PC-9 (cell line): Measurements from ENCODE around the gene BASP1. TPM values are rescaled to one million over a fixed set of nuclear protein-coding genes. Genes with fewer than 3 reads are reported as not detected.

Experiments used
- BruUV-seq: library from RNA; stranded (reverse); fragments of 400-500 nt; replicated peaks from 2 replicates; lab custom pipeline; 2021; lab: Mats Ljungman, UMichigan
- CTCF ChIA-PET: fragments of 300-600 bp; sonication (Branson Sonifier 250); formaldehyde crosslinking; loops from one replicate; lab custom pipeline; 2022; ENCODE audit warnings: antibody characterized with exemption; lab: Charles Lee
- POLR2A ChIA-PET: fragments of 300-600 bp; sonication (Branson Sonifier 250); formaldehyde crosslinking; loops from one replicate; lab custom pipeline; 2022; ENCODE audit warnings: antibody characterized with exemption; ENCODE audit not compliant: unreplicated experiment; lab: Charles Lee
- DNase-seq, 2 experiments: peaks; one replicate each; pipeline versions ENCODE4 v3.0.0 to v3.0.0-alpha.2; 2015 to 2022; ENCODE audit warnings: mixed read lengths in 1 of 2
- H2AFZ ChIP-seq: fragments of 200-600 bp; sonication (generic); 2 replicates; pipeline ENCODE4 v1.8.1; 2017; ENCODE audit warnings: antibody characterized with exemption
- H3F3A ChIP-seq: fragments of 200-600 bp; sonication (generic); 2 replicates; pipeline ENCODE4 v1.8.1; 2017; ENCODE audit warnings: antibody characterized with exemption, mild to moderate bottlenecking, low read depth; ENCODE audit not compliant: insufficient read depth
- H3K27ac ChIP-seq: fragments of 200-600 bp; sonication (generic); 2 replicates; pipeline ENCODE4 v1.6.1; 2016; ENCODE audit warnings: mixed run types
- H3K27me3 ChIP-seq: fragments of 200-600 bp; sonication (generic); 2 replicates; pipeline ENCODE4 v1.6.1; 2016; ENCODE audit warnings: low read depth, mixed run types; ENCODE audit not compliant: insufficient read depth
- H3K36me3 ChIP-seq: fragments of 200-600 bp; sonication (generic); 2 replicates; pipeline ENCODE4 v1.6.1; 2016; ENCODE audit warnings: low read depth, mixed run types
- H3K4me1 ChIP-seq: fragments of 200-600 bp; sonication (generic); replicated peaks from 2 replicates; pipeline ENCODE4 v1.6.1; 2016; ENCODE audit warnings: mixed run types; ENCODE audit not compliant: insufficient read depth
- H3K4me2 ChIP-seq: fragments of 200-600 bp; sonication (generic); 2 replicates; pipeline ENCODE4 v1.6.1; 2017; ENCODE audit warnings: mixed run types
- H3K4me3 ChIP-seq: fragments of 200-600 bp; sonication (generic); 2 replicates; pipeline ENCODE4 v1.6.1; 2016; ENCODE audit warnings: mixed run types
- H3K79me2 ChIP-seq: fragments of 200-600 bp; sonication (generic); 2 replicates; pipeline ENCODE4 v1.6.1; 2017; ENCODE audit warnings: low read depth, mixed run types
- H3K9me2 ChIP-seq: fragments of 200-600 bp; sonication (generic); 2 replicates; pipeline ENCODE4 v1.8.1; 2017; ENCODE audit warnings: mild to moderate bottlenecking; ENCODE audit not compliant: insufficient read depth
- H3K9me3 ChIP-seq: fragments of 200-600 bp; sonication (generic); 2 replicates; pipeline ENCODE4 v1.8.1; 2016; ENCODE audit warnings: low read depth; ENCODE audit not compliant: insufficient read depth
- H4K20me1 ChIP-seq: fragments of 200-600 bp; sonication (generic); 2 replicates; pipeline ENCODE4 v1.8.1; 2017; ENCODE audit not compliant: insufficient read depth
- EZH2 ChIP-seq: fragments of 200-600 bp; sonication (generic); IDR thresholded peaks from 2 replicates; pipeline ENCODE4 v1.8.0; 2017; ENCODE audit warnings: antibody characterized with exemption, low read depth
- intact Hi-C: fragments of 100-400 bp; cut with micrococcal nuclease; formaldehyde crosslinking; loops from one replicate; pipeline ENCODE4 v1.10.0; 2022; ENCODE audit not compliant: unreplicated experiment
- total RNA-seq: library from RNA; stranded (reverse); gene quantifications from 2 replicates; pipeline ENCODE4 v1.2.3, GENCODE V29; 2021
- TF ChIP-seq, protein P1 (sequence below): fragments of 200-600 bp; sonication (generic); conservative IDR thresholded peaks from 2 replicates; pipeline ENCODE4 v1.6.1; 2017; ENCODE audit warnings: mixed run types, antibody characterized with exemption, mild to moderate bottlenecking, moderate library complexity

BASP1 gene
- total RNA-seq, 1 experiment from 2014 or later, result not detected

DNA sequence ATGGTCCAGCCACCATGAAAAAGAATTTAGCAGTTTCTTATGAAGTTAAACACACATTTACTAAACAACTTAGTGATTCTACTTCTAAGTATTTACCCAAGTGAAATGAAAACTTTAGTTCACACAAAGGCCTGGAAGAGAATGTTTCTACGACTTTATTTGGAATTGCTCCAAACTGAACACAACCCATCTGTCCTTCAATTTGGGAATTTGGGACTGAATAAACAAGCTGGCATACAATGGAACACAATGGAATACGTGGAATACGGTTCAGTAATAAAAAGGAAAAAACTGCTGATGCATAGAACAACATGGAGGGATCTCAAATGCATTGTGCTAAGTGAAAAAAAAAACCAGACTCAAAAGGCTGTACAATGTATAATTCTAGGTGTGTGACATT, 44.6 kb upstream of the BASP1 start:
- Histone ChIP-seq H2AFZ (no peak overlapping the region), H3K79me2 (no peaks in the 10 kb centered on the region), H3K4me2 (no peak overlapping the region), H3F3A (peaks cover 5% of the 10 kb centered on the region; the same call in 1 of the 2 replicates), H3K9me2 (no peaks in the 10 kb centered on the region), H3K27me3 (no peaks in the 10 kb centered on the region), H3K4me1 (no peaks in the 10 kb centered on the region; the same call in 1 of the 2 replicates), H3K4me3 (no peak overlapping the region), H3K9me3 (no peaks in the 10 kb centered on the region), H3K27ac (no peak overlapping the region), H3K36me3 (no peaks in the 10 kb centered on the region), H4K20me1 (no peaks in the 10 kb centered on the region)
- POLR2A ChIA-PET, result no interaction called here
- no peak for DNase-seq
- intact Hi-C loops, result no loop called here
- CTCF ChIA-PET, result no interaction called here
- BruUV-seq, result no TSS peak
- TF ChIP-seq EZH2, result no peak
- TF ChIP-seq, protein P1, sequence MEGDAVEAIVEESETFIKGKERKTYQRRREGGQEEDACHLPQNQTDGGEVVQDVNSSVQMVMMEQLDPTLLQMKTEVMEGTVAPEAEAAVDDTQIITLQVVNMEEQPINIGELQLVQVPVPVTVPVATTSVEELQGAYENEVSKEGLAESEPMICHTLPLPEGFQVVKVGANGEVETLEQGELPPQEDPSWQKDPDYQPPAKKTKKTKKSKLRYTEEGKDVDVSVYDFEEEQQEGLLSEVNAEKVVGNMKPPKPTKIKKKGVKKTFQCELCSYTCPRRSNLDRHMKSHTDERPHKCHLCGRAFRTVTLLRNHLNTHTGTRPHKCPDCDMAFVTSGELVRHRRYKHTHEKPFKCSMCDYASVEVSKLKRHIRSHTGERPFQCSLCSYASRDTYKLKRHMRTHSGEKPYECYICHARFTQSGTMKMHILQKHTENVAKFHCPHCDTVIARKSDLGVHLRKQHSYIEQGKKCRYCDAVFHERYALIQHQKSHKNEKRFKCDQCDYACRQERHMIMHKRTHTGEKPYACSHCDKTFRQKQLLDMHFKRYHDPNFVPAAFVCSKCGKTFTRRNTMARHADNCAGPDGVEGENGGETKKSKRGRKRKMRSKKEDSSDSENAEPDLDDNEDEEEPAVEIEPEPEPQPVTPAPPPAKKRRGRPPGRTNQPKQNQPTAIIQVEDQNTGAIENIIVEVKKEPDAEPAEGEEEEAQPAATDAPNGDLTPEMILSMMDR, result no peak

GRCh38 chr5:17174965-17175364, 42.5 kb upstream of the BASP1 start:
- Histone ChIP-seq H4K20me1 (no peaks in the 10 kb centered on the region), H2AFZ (no peak overlapping the region), H3F3A (no peaks in the 10 kb centered on the region), H3K9me2 (no peaks in the 10 kb centered on the region), H3K4me3 (no peak overlapping the region), H3K4me2 (no peak overlapping the region), H3K4me1 (no peaks in the 10 kb centered on the region), H3K79me2 (no peaks in the 10 kb centered on the region), H3K27ac (no peak overlapping the region), H3K9me3 (no peaks in the 10 kb centered on the region), H3K27me3 (no peaks in the 10 kb centered on the region), H3K36me3 (no peaks in the 10 kb centered on the region)
- DNase-seq, result no peak
- ChIA-PET CTCF (no interaction called here), POLR2A (no interaction called here)
- intact Hi-C loops, result no loop called here
- no peak for TF ChIP-seq EZH2
- TF ChIP-seq, protein P1, result no peak
- no TSS peak for BruUV-seq

DNA sequence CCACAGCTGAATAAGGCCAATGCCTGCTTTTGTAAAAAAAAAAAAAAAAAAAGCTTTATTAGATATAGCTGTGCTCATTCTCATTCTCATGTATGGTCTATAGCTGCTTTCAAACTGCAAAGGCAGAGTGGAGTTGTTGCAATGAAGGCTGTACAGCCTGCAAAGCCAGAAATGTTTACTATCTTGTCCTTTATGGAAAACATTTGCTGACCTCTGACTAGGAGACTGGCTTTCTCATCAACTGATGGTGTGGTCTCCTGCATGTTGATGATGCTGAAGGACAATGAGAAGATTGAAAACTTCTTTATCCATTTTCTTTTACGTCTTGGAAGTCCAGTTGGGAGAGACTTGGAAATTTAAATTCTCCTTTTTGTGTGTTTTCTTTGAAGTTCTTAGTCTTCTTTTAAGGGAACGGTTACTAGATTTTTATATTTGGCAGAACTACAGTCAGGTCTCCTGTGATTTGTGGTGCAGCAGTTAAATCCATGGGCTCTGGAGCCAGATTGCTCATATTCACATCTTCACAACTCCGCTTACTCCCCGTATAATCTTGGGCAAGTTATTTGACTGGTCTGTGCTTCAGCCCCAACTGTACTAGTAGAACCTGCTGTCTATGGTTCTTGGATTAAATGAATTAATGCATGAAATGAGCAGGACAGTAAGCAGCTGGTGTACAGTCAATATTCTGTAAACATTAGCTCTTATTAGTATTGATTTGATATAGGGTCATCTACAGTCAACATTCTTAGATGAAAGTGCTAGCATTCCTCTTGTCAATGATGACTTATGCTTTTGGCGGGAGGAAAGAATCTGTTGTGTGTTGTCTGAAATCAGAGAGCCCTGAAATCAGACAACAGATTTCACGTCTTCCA, 39.7 kb upstream of the BASP1 start:
- no peaks in the 10 kb centered on the region for H3K9me2 ChIP-seq
- no peaks in the 10 kb centered on the region for H3K27me3 ChIP-seq
- H3K9me3 ChIP-seq, result no peaks in the 10 kb centered on the region
- ChIA-PET POLR2A (interaction anchor here (0.5 to 0.6 kb wide), 2 partner anchors 19 to 497 kb away, joined by 3 read pairs; no protein-coding TSS in a partner anchor), CTCF (interaction anchor here (0.6 kb wide), 2 partner anchors 9 to 13 kb away, joined by 4 to 5 read pairs; no protein-coding TSS in a partner anchor)
- H2AFZ ChIP-seq, result no peak overlapping the region
- H3K4me2 ChIP-seq, result no peak overlapping the region
- peaks cover 8% of the 10 kb centered on the region for H3F3A ChIP-seq
- no peak for TF ChIP-seq EZH2
- TF ChIP-seq, protein P1, result no peak
- H3K79me2 ChIP-seq, result no peaks in the 10 kb centered on the region
- intact Hi-C loops, result no loop called here
- no peak overlapping the region for H3K27ac ChIP-seq
- no peak overlapping the region for H3K4me3 ChIP-seq
- peaks cover 6% of the 10 kb centered on the region; the same call in 1 of the 2 replicates for H3K4me1 ChIP-seq
- no TSS peak for BruUV-seq
- DNase-seq, result no peak
- H3K36me3 ChIP-seq, result no peaks in the 10 kb centered on the region
- no peaks in the 10 kb centered on the region for H4K20me1 ChIP-seq
